Fibroblast of the aortic adventitia (primary cell): Measurements from ENCODE around the gene CBR1. TPM values are rescaled to one million over a fixed set of nuclear protein-coding genes. Genes with fewer than 3 reads are reported as not detected.

Experiments used
- DNase-seq: peaks from one replicate; pipeline ENCODE4 v3.0.0-alpha.2; 2010; ENCODE audit warnings: low read depth
- H3K4me3 ChIP-seq: 2 replicates; pipeline ENCODE4 v1.5.1; 2011; ENCODE audit warnings: low read depth, mild to moderate bottlenecking, control low read depth, low read length, moderate library complexity
- CTCF ChIP-seq: IDR thresholded peaks from 2 replicates; pipeline ENCODE4 v1.5.1; 2011; ENCODE audit warnings: mild to moderate bottlenecking, low read length, control low read depth, inconsistent platforms; ENCODE audit not compliant: insufficient read depth
- total RNA-seq: library from RNA; depleted of rRNA; stranded (reverse); fragments of >200 nt; gene quantifications from 2 replicates; pipeline ENCODE4 v1.2.3, GENCODE V29; 2012; ENCODE audit warnings: low replicate concordance

The CBR1 gene
- total RNA-seq, 1 donor, result 95.0 TPM

- no peak for DNase-seq
- TF ChIP-seq CTCF, result no peak
- H3K4me3 ChIP-seq, result no peak overlapping the region
These were observed 9.3 kb downstream of the CBR1 start for GRCh38 chr21:36079010-36079649.

GRCh38 chr21:36079671-36080070 is 9.8 kb downstream of the CBR1 start:
- TF ChIP-seq CTCF, result no peak
- H3K4me3 ChIP-seq, result no peak overlapping the region
- DNase-seq, result no peak

- no peak for TF ChIP-seq CTCF
- H3K4me3 ChIP-seq, result no peak overlapping the region
- DNase-seq, result no peak
These were observed 10.6 kb downstream of the CBR1 start for GRCh38 chr21:36080386-36080785.

- no peak for DNase-seq
- H3K4me3 ChIP-seq, result no peak overlapping the region
- TF ChIP-seq CTCF, result no peak
These were observed 12.4 kb downstream of the CBR1 start for GRCh38 chr21:36082237-36082664.

- TF ChIP-seq CTCF, result peak; percentile 15
- H3K4me3 ChIP-seq, result no peak overlapping the region
- DNase-seq, result no peak
These were observed 17.7 kb downstream of the CBR1 start for GRCh38 chr21:36087362-36088138.

GRCh38 chr21:36089946-36090345 is 20.1 kb downstream of the CBR1 start:
- H3K4me3 ChIP-seq, result no peak overlapping the region
- no peak for DNase-seq
- TF ChIP-seq CTCF, result no peak
